ENCODE measurements around the gene KIRREL1.

DNA sequence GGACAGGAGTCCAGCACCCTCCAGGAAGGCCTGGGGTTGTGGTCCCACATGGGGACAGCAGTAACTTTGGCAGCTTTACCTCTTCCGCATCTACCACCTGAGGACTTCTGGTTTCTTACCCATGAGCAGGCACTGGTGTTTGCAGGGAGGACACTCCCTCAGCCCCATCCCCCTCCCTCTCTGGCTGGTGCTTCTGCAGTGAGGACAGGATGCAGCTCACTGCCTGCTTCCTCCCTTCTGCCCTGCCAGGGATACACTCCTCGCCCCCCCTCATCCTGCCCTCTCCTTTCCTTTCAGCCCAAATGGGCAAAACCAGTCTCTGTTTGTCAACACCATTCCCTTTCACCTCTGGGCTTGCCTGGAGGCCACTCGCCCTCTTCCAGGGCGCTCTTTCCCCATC, 62.4 kb downstream of the KIRREL1 start:
- TF ChIP-seq, protein P1, sequence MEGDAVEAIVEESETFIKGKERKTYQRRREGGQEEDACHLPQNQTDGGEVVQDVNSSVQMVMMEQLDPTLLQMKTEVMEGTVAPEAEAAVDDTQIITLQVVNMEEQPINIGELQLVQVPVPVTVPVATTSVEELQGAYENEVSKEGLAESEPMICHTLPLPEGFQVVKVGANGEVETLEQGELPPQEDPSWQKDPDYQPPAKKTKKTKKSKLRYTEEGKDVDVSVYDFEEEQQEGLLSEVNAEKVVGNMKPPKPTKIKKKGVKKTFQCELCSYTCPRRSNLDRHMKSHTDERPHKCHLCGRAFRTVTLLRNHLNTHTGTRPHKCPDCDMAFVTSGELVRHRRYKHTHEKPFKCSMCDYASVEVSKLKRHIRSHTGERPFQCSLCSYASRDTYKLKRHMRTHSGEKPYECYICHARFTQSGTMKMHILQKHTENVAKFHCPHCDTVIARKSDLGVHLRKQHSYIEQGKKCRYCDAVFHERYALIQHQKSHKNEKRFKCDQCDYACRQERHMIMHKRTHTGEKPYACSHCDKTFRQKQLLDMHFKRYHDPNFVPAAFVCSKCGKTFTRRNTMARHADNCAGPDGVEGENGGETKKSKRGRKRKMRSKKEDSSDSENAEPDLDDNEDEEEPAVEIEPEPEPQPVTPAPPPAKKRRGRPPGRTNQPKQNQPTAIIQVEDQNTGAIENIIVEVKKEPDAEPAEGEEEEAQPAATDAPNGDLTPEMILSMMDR (conservative IDR thresholded peaks at IDR 0.05), result no peak
- no peak for TF ChIP-seq ZFX (IDR thresholded peaks at IDR 0.05)

Data from C4-2B (cell line).